SK-N-SH (cell line): ENCODE measurements around the gene GGCX. TPM values are rescaled to one million over a fixed set of nuclear protein-coding genes. Genes with fewer than 3 reads are reported as not detected.
A peak's percentile ranks its signal among the peaks of the same experiment; 100 is the strongest.

Experiments used
- CTCF ChIA-PET: fragments of 300-600, 350-600 bp; formaldehyde crosslinking; extraction: SDS; loops from one replicate; lab custom pipeline; 2021; lab: Yijun Ruan, JAX
- POLR2A ChIA-PET: fragments of 350-600 bp; sonication (Branson Sonifier 250); formaldehyde crosslinking; extraction: SDS; loops from one replicate; lab custom pipeline; 2020; ENCODE audit warnings: antibody characterized with exemption, inconsistent platforms; lab: Yijun Ruan, JAX
- DNase-seq: peaks from one replicate; pipeline ENCODE4 v3.0.0; 2012
- H2AFZ ChIP-seq: fragments of 200-600 bp; sonication (generic); 2 replicates; pipeline ENCODE4 v1.8.1; 2016; ENCODE audit warnings: antibody characterized with exemption, mild to moderate bottlenecking, low read depth
- H3F3A ChIP-seq: fragments of 200-600 bp; sonication (generic); replicated peaks from 2 replicates; pipeline ENCODE3; 2016; ENCODE audit warnings: antibody characterized with exemption, mild to moderate bottlenecking; ENCODE audit not compliant: insufficient read depth
- H3K27ac ChIP-seq, 2 experiments: fragments of 200-500 bp in 1 of 2; fragments of 200-600 bp in 1 of 2; sonication (Bioruptor generic) in 1 of 2; sonication (generic), shearing (Covaris generic) in 1 of 2; 2 replicates each; pipeline versions ENCODE4 v1.5.1 to v1.6.1; 2014 to 2016; ENCODE audit warnings: low read depth in 2 of 2, inconsistent platforms in 1 of 2, low read length in 1 of 2, mild to moderate bottlenecking in 1 of 2, mixed read lengths in 1 of 2
- H3K27me3 ChIP-seq: fragments of 200-600 bp; sonication (generic), shearing (Covaris generic); 2 replicates; pipeline ENCODE4 v1.6.1; 2016; ENCODE audit warnings: mixed run types; ENCODE audit not compliant: insufficient read depth
- H3K36me3 ChIP-seq, 2 experiments: fragments of 200-500 bp in 1 of 2; fragments of 200-600 bp in 1 of 2; sonication (Bioruptor generic) in 1 of 2; sonication (generic) in 1 of 2; replicated peaks in 1 of 2; 2 replicates each; pipeline versions ENCODE3 to v1.5.1; 2014 to 2016; ENCODE audit warnings: low read length in 1 of 2, mild to moderate bottlenecking in 1 of 2; ENCODE audit not compliant: insufficient read depth in 2 of 2, control insufficient read depth in 1 of 2
- H3K4me1 ChIP-seq, 2 experiments: fragments of 200-500 bp in 1 of 2; fragments of 200-600 bp in 1 of 2; sonication (Bioruptor generic) in 1 of 2; sonication (generic), shearing (Covaris generic) in 1 of 2; 2 replicates each; pipeline versions ENCODE4 v1.5.1 to v1.6.1; 2014 to 2016; ENCODE audit warnings: low read depth in 1 of 2, low read length in 1 of 2, mixed run types in 1 of 2; ENCODE audit not compliant: insufficient read depth in 2 of 2, control insufficient read depth in 1 of 2
- H3K4me2 ChIP-seq: fragments of 200-600 bp; sonication (generic), shearing (Covaris generic); 2 replicates; pipeline ENCODE4 v1.6.1; 2017; ENCODE audit warnings: mixed run types
- H3K4me3 ChIP-seq, 2 experiments: fragments of 200-500 bp in 1 of 2; fragments of 200-600 bp in 1 of 2; sonication (Bioruptor generic) in 1 of 2; sonication (generic), shearing (Covaris generic) in 1 of 2; 2 replicates each; pipeline versions ENCODE4 v1.5.1 to v1.8.1; 2014 to 2016; ENCODE audit warnings: low read depth in 2 of 2, inconsistent platforms in 1 of 2, low read length in 1 of 2, mild to moderate bottlenecking in 1 of 2, mixed read lengths in 1 of 2, moderate library complexity in 1 of 2
- H3K79me2 ChIP-seq: fragments of 200-600 bp; sonication (generic); 2 replicates; pipeline ENCODE4 v1.8.1; 2017; ENCODE audit warnings: mild to moderate bottlenecking; ENCODE audit not compliant: insufficient read depth
- H3K9ac ChIP-seq: fragments of 200-600 bp; sonication (generic); 2 replicates; pipeline ENCODE4 v1.6.1; 2017; ENCODE audit warnings: mixed run types
- H3K9me2 ChIP-seq: fragments of 200-600 bp; sonication (generic); 2 replicates; pipeline ENCODE4 v1.6.1; 2017; ENCODE audit warnings: mixed run types
- H3K9me3 ChIP-seq: fragments of 200-600 bp; sonication (generic); 2 replicates; pipeline ENCODE4 v1.6.1; 2017; ENCODE audit warnings: mixed run types, mild to moderate bottlenecking, moderate library complexity
- H4K20me1 ChIP-seq: fragments of 200-600 bp; sonication (generic); 2 replicates; pipeline ENCODE4 v1.6.1; 2017; ENCODE audit warnings: mild to moderate bottlenecking, mixed run types; ENCODE audit not compliant: insufficient read depth
- CHD2 ChIP-seq: fragments of 150-350 bp; IDR thresholded peaks from 2 replicates; pipeline ENCODE4 v1.6.1; 2018; ENCODE audit warnings: low read length; ENCODE audit not compliant: partially characterized antibody
- ELF1 ChIP-seq: IDR thresholded peaks from 2 replicates; pipeline ENCODE4 v1.4.0; 2012
- EP300 ChIP-seq, 2 experiments: IDR thresholded peaks; 2 replicates each; pipeline versions ENCODE4 v1.4.0 to v1.6.1; 2012; ENCODE audit warnings: borderline replicate concordance in 1 of 2, low read depth in 1 of 2, low read length in 1 of 2
- FOSL2 ChIP-seq: IDR thresholded peaks from 2 replicates; pipeline ENCODE4 v1.4.0; 2012; ENCODE audit warnings: low read depth, mild to moderate bottlenecking, moderate library complexity, borderline replicate concordance
- FOXM1 ChIP-seq: IDR thresholded peaks from 2 replicates; pipeline ENCODE4 v1.4.0; 2012; ENCODE audit warnings: low read depth, mild to moderate bottlenecking
- GATA2 ChIP-seq: sonication (generic); formaldehyde crosslinking; IDR thresholded peaks from 2 replicates; pipeline ENCODE4 v1.5.0; 2020; ENCODE audit warnings: mild to moderate bottlenecking, missing genetic modification reagents
- IRF3 ChIP-seq: fragments of 150-350 bp; IDR thresholded peaks from 2 replicates; pipeline ENCODE4 v1.6.1; 2016; ENCODE audit warnings: mild to moderate bottlenecking, low read depth, low read length
- JUND ChIP-seq: IDR thresholded peaks from 2 replicates; pipeline ENCODE4 v1.4.0; 2012
- MXI1 ChIP-seq: IDR thresholded peaks from 2 replicates; pipeline ENCODE4 v1.6.1; 2012; ENCODE audit warnings: mild to moderate bottlenecking, low read depth, low read length, improper control_type of control experiment
- NFIC ChIP-seq: IDR thresholded peaks from 2 replicates; pipeline ENCODE4 v1.4.0; 2012; ENCODE audit warnings: borderline replicate concordance
- POLR2AphosphoS5 ChIP-seq: IDR thresholded peaks from 2 replicates; pipeline ENCODE4 v1.6.1; 2012; ENCODE audit warnings: low read depth, low read length
- SMC3 ChIP-seq: IDR thresholded peaks from 2 replicates; pipeline ENCODE4 v1.6.1; 2012; ENCODE audit warnings: low read depth, low read length, improper control_type of control experiment
- TAF1 ChIP-seq: IDR thresholded peaks from 2 replicates; pipeline ENCODE4 v1.6.1; 2012; ENCODE audit warnings: low read depth, mild to moderate bottlenecking, low read length, moderate library complexity, borderline replicate concordance
- YY1 ChIP-seq: IDR thresholded peaks from 2 replicates; pipeline ENCODE4 v1.4.0; 2012; ENCODE audit warnings: low read depth, mild to moderate bottlenecking
- WGBS: methylation state at CpG from one replicate; pipeline ENCODE4 v1.1.6; 2017; ENCODE audit warnings: low lambda C conversion rate; 5-methylcytosine and 5-hydroxymethylcytosine counted together
- polyA plus RNA-seq, 3 experiments: library from polyadenylated mRNA; depleted of rRNA; stranded (reverse); fragments of >200 nt; gene quantifications; 2 replicates each; pipeline ENCODE4 v1.2.3, GENCODE V29; 2012
- TF ChIP-seq, protein P1 (sequence below): IDR thresholded peaks from 2 replicates; pipeline ENCODE4 v1.6.1; 2012; ENCODE audit warnings: mild to moderate bottlenecking, low read depth, low read length, moderate library complexity
- TF ChIP-seq, protein P2 (sequence below): IDR thresholded peaks from 2 replicates; pipeline ENCODE4 v1.4.0; 2012; ENCODE audit warnings: low read depth, borderline replicate concordance

Gene GGCX
- polyA plus RNA-seq, 1 of the 3 experiments (the other 2 are of a cell fraction), result 34.5 TPM

GRCh38 chr2:85527787-85528186, 33.5 kb downstream of the GGCX start (continued):
- TF ChIP-seq, protein P1, sequence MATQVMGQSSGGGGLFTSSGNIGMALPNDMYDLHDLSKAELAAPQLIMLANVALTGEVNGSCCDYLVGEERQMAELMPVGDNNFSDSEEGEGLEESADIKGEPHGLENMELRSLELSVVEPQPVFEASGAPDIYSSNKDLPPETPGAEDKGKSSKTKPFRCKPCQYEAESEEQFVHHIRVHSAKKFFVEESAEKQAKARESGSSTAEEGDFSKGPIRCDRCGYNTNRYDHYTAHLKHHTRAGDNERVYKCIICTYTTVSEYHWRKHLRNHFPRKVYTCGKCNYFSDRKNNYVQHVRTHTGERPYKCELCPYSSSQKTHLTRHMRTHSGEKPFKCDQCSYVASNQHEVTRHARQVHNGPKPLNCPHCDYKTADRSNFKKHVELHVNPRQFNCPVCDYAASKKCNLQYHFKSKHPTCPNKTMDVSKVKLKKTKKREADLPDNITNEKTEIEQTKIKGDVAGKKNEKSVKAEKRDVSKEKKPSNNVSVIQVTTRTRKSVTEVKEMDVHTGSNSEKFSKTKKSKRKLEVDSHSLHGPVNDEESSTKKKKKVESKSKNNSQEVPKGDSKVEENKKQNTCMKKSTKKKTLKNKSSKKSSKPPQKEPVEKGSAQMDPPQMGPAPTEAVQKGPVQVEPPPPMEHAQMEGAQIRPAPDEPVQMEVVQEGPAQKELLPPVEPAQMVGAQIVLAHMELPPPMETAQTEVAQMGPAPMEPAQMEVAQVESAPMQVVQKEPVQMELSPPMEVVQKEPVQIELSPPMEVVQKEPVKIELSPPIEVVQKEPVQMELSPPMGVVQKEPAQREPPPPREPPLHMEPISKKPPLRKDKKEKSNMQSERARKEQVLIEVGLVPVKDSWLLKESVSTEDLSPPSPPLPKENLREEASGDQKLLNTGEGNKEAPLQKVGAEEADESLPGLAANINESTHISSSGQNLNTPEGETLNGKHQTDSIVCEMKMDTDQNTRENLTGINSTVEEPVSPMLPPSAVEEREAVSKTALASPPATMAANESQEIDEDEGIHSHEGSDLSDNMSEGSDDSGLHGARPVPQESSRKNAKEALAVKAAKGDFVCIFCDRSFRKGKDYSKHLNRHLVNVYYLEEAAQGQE, result no peak
- no peak for TF ChIP-seq FOSL2
- TF ChIP-seq EP300 (IDR thresholded peaks at IDR 0.05; ENCODE audit: borderline replicate concordance in 1 of 2, low read depth in 1 of 2, low read length in 1 of 2), result no peak
- no peak for TF ChIP-seq CHD2
- TF ChIP-seq, protein P2, sequence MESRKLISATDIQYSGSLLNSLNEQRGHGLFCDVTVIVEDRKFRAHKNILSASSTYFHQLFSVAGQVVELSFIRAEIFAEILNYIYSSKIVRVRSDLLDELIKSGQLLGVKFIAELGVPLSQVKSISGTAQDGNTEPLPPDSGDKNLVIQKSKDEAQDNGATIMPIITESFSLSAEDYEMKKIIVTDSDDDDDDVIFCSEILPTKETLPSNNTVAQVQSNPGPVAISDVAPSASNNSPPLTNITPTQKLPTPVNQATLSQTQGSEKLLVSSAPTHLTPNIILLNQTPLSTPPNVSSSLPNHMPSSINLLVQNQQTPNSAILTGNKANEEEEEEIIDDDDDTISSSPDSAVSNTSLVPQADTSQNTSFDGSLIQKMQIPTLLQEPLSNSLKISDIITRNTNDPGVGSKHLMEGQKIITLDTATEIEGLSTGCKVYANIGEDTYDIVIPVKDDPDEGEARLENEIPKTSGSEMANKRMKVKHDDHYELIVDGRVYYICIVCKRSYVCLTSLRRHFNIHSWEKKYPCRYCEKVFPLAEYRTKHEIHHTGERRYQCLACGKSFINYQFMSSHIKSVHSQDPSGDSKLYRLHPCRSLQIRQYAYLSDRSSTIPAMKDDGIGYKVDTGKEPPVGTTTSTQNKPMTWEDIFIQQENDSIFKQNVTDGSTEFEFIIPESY, result no peak
- no peak for TF ChIP-seq NFIC
- TF ChIP-seq ELF1, result no peak
- no peak for TF ChIP-seq YY1
- no peak for TF ChIP-seq POLR2AphosphoS5
- no peak for TF ChIP-seq MXI1
- no peak for TF ChIP-seq GATA2 (CRISPR knock-in tag)
- TF ChIP-seq SMC3, result no peak
- TF ChIP-seq JUND, result no peak
- no peak for TF ChIP-seq FOXM1
- TF ChIP-seq, all 33 proteins: peak for 0

DNA sequence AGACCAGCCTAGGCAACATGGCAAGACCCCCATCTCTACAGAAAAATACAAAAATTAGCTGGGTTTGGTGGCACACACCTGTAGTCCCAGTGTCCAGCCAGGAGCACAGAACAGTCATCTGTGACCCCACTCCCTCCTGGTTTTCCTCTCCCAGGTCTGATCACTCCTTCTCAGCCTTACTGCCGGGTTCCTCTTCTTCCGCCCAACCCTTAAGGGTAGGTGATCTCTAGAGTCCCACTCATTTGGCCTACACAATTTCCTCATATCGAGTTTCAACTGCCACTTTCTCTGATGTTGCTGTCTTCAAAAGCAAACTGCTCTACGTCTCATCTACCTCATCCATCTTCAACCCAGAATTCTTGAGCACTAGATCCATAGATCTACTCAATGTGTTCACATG, 35.7 kb downstream of the GGCX start:
- Histone ChIP-seq H3K27me3 (no peaks in the 10 kb centered on the region; the same call in 1 of the 2 replicates), H3K9ac (no peak overlapping the region), H4K20me1 (no peaks in the 10 kb centered on the region), H3K27ac (peak overlapping the region in 1 of 2 experiments; percentile 98; a peak in 2 of 4 replicates), H2AFZ (no peak overlapping the region), H3K4me2 (no peak overlapping the region), H3K36me3 (no peaks in the 10 kb centered on the region), H3K9me3 (no peaks in the 10 kb centered on the region), H3K9me2 (no peaks in the 10 kb centered on the region), H3K4me3 (no peak overlapping the region), H3K4me1 (peaks cover 9 to 30% of the 10 kb centered on the region in 2 experiments; a peak in 3 of 4 replicates), H3K79me2 (no peaks in the 10 kb centered on the region), H3F3A (no peaks in the 10 kb centered on the region)
- WGBS, result 82% methylated on average over 4 of the region's 4 CpGs
- no peak for TF ChIP-seq IRF3
- TF ChIP-seq TAF1, result no peak
- TF ChIP-seq YY1, result no peak
- no peak for DNase-seq
- CTCF ChIA-PET, result interaction anchor here (1.2 to 5.9 kb wide), 4 partner anchors 11 to 106 kb away, joined by 5 to 67 read pairs (median 20); partner anchors contain the start of genes MAT2A and SH2D6
- POLR2A ChIA-PET, result interaction anchor here (2.0 to 3.8 kb wide), 6 partner anchors 11 to 92 kb away, joined by 8 to 135 read pairs (median 40); partner anchors contain the start of gene MAT2A
